Esophagus muscularis mucosa (tissue), 4 donors: ENCODE measurements around the gene CYP1A2.
"Not testable (repeated sequence)": the region's sequence is repeated elsewhere in the genome, so short reads cannot be mapped to it uniquely, and the experiment has no call there.

Experiments used
- CTCF ChIP-seq, 3 experiments: fragments of 200-600 bp in 2 of 3; fragments of 450-650 bp in 1 of 3; sonication (generic) in 2 of 3; IDR thresholded peaks; one replicate each; pipeline ENCODE4 v1.5.1; 2017 to 2019; ENCODE audit warnings: antibody characterized with exemption in 3 of 3, mild to moderate bottlenecking in 2 of 3, moderate library complexity in 1 of 3
- EP300 ChIP-seq: sonication (generic); formaldehyde crosslinking; IDR thresholded peaks from one replicate; pipeline ENCODE4 v1.6.1; 2017; ENCODE audit warnings: antibody characterized with exemption
- POLR2A ChIP-seq: fragments of 450-650 bp; IDR thresholded peaks from one replicate; pipeline ENCODE4 v1.6.1; 2017; ENCODE audit warnings: antibody characterized with exemption, moderate library complexity, mild to moderate bottlenecking, low read depth
- POLR2AphosphoS5 ChIP-seq, 2 donors: sonication (generic); formaldehyde crosslinking; IDR thresholded peaks; one replicate each; pipeline ENCODE4 v1.6.1; 2017; ENCODE audit warnings: antibody characterized with exemption in 2 of 2

GRCh38 chr15:74729372-74729771 lies 19.3 kb upstream of the CYP1A2 start:
- TF ChIP-seq CTCF (IDR thresholded peaks at IDR 0.05); EP300; POLR2AphosphoS5 (IDR thresholded peaks at IDR 0.05); POLR2A: not testable (repeated sequence)
